ENCODE results near the gene PLEKHG3.

Gene PLEKHG3

GRCh38 chr14:64732066-64732465 lies 27.8 kb downstream of the PLEKHG3 start:
- no peak for DNase-seq (ENCODE audit: extremely low read depth, low read depth)
- no peak for TF ChIP-seq CTCF (IDR thresholded peaks at IDR 0.05; ENCODE audit: low read depth, low read length)

- DNase-seq (ENCODE audit: extremely low read depth, low read depth) = no peak
Observed at GRCh38 chr14:64732536-64733120, 28.4 kb downstream of the PLEKHG3 start.

GRCh38 chr14:64733321-64733720 lies 29.1 kb downstream of the PLEKHG3 start:
- DNase-seq (ENCODE audit: extremely low read depth, low read depth) = no peak
- TF ChIP-seq CTCF (IDR thresholded peaks at IDR 0.05; ENCODE audit: low read depth, low read length) = no peak

More at GRCh38 chr14:64732536-64733120, 28.4 kb downstream of the PLEKHG3 start:
- no peak for TF ChIP-seq CTCF (IDR thresholded peaks at IDR 0.05; ENCODE audit: low read depth, low read length)

GRCh38 chr14:64733899-64734298 lies 29.7 kb downstream of the PLEKHG3 start:
- no peak for DNase-seq (ENCODE audit: extremely low read depth, low read depth)
- no peak for TF ChIP-seq CTCF (IDR thresholded peaks at IDR 0.05; ENCODE audit: low read depth, low read length)

GRCh38 chr14:64734990-64735389 lies 30.8 kb downstream of the PLEKHG3 start:
- no peak for DNase-seq (ENCODE audit: extremely low read depth, low read depth)
- no peak for TF ChIP-seq CTCF (IDR thresholded peaks at IDR 0.05; ENCODE audit: low read depth, low read length)

- no peak for DNase-seq (ENCODE audit: extremely low read depth, low read depth)
- TF ChIP-seq CTCF (IDR thresholded peaks at IDR 0.05; ENCODE audit: low read depth, low read length) = no peak
Observed at GRCh38 chr14:64736271-64737169, 32.3 kb downstream of the PLEKHG3 start.
